ENCODE results near the gene RGS17.

- TF ChIP-seq CTCF (IDR thresholded peaks at IDR 0.05) = no peak
- TF ChIP-seq ZFX (IDR thresholded peaks at IDR 0.05; ENCODE audit: borderline replicate concordance) = no peak
Measured at GRCh38 chr6:153044295-153044694, 86.8 kb downstream of the RGS17 start.
